OCI-M1 (cell line): ENCODE measurements around the gene ACSF2.
A peak's percentile ranks its signal among the peaks of the same experiment; 100 is the strongest.

Experiments used
- DNase-seq: peaks from one replicate; lab custom pipeline; 2025; lab: John Stamatoyannopoulos, UW

ACSF2 gene

DNA sequence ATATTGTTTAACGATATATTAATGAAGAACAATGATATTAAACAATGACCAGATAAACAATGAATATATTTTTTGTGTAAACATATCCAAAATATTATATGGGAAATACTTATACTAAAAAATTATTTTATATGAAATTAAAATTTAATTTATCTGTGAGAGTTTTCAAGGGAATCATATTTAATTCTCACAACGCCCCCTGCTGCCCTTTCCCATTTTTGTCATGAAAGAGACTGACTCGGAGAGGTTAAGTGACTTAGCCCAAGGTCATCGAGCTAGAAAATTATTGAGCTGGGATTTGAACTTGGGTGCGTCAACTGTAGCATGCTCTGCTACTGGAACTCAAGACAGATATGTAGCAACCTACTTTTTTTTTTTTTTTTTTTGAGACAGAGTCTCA lies 75.0 kb downstream of the ACSF2 start:
- DNase-seq: peak; percentile 56

DNA sequence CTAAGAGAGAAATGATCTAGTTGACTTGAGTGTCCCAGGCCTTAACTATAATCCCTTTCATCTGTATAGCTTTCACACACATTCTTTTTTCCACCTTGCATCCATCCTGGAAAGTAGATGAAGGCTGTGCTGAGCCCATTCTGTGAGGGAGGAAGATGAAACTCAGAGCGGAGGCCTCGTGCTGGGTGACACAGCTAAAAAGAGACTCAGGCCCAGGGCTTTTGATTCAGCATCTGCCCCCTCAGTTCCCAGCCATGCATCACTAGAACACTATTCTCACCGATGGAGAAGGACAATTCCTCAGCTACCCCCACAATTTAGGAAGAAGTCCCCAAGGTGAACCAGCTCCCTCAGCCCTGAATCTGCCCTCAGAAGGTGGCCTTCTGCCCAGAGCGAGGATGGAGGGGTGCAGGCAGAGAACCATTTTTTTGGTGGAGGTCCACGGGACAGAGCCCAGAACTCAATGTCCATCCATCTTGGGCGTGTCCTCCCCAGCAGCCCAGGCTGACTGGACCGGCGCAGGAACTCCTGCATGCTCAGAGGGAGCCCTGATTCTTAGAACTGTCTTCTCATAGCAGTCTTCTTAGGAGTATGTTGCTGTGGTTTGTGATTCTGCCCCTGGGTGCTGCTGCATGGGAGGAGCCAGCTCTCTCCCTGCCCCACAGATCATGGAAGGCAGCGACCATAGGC lies 76.4 kb downstream of the ACSF2 start:
- DNase-seq: no peak

- no peak for DNase-seq
These were observed 79.6 kb downstream of the ACSF2 start for GRCh38 chr17:50505591-50506130.

DNA sequence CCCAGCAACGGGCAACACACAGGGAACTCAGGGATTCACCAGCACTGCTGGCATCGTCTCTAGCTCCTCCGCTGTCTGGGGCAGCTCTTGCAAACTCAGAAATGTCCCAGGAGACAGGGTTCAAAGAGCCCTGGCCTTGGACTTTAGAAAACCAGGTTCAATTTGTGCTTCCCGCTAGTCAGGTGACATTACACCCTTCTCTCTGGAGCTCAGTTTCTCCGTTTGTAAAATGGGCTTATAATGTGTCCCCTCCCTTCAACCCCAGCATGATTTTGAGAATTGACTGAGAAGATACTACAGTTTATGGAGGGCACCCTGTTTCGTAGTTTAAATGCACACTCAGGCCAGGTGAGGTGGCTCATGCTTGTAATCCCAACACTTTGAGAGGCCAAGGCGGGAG lies 80.3 kb downstream of the ACSF2 start:
- no peak for DNase-seq

- no peak for DNase-seq
These were observed 82.0 kb downstream of the ACSF2 start, which contains the start of gene MYCBPAP for GRCh38 chr17:50507871-50508572. MYCBPAP (plus strand) TSS chr17:50508439; CDS start chr17:50508675, 236 bp downstream.

GRCh38 chr17:50508573-50509460 lies 82.8 kb downstream of the ACSF2 start:
- DNase-seq: no peak

GRCh38 chr17:50511058-50511457 lies 85.0 kb downstream of the ACSF2 start:
- peak; percentile 11 for DNase-seq

DNA sequence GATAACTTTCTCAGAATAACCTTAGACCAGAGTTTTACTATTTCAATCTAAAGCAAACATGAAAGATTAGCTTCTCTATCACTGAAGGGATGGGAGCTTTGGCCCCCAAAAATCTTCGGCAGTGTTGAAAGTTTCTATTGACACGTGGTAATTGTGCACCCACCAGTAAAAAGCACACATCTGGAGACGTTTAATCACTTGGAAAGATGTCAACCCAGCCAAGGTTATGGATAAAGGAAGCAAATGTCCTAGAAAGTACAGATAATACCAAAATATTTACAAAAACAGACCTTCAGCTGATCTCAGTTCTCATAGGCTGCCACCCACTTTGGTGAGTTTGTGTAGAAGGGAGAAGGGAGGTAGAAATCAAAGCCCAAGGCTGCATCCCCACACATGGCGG lies 87.5 kb downstream of the ACSF2 start:
- no peak for DNase-seq

GRCh38 chr17:50514388-50514787 lies 88.4 kb downstream of the ACSF2 start:
- DNase-seq: no peak

- no peak for DNase-seq
These were observed 89.1 kb downstream of the ACSF2 start for GRCh38 chr17:50514936-50515702.

DNA sequence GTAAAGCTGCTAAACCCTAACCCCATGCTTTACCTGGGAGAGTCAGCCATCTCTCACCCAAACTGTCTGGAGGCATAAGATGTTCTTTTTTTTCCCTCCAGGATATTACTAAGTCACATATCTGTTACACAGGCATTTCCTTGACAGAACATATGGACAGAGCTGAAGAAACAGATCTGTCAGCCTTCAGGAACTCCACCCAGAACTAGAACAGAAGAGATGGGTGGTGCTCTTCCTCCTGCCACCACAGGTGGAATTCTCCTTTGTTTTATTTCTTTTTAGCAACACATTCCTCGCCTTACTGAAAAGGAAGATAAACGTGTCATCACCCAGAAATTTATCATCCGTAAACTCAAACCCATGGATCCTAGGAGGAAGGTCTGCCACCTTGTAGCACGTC lies 91.0 kb downstream of the ACSF2 start:
- no peak for DNase-seq

GRCh38 chr17:50517504-50518383 lies 91.7 kb downstream of the ACSF2 start:
- DNase-seq: no peak

GRCh38 chr17:50518384-50519023 lies 92.5 kb downstream of the ACSF2 start:
- no peak for DNase-seq

GRCh38 chr17:50519141-50519834 lies 93.3 kb downstream of the ACSF2 start:
- DNase-seq: no peak

DNA sequence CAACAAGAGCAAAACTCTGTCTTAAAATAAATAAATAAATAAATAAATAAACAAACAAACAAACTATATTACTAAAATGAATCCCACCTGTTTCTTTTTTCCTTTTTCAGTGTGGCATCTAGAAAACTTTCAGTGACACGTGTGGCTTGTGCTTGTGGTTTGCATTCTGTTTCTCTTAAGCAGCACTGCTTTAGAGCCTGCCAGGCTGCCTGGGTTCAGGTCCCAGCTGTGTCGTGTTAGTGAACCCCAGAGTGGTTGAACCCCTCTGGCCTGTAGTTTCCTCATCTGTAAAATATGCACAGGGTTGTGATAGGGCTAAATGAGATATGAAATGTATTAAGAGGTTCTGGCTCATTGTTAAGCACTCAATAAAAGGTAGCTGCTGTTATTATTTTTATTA lies 94.5 kb downstream of the ACSF2 start:
- no peak for DNase-seq

DNA sequence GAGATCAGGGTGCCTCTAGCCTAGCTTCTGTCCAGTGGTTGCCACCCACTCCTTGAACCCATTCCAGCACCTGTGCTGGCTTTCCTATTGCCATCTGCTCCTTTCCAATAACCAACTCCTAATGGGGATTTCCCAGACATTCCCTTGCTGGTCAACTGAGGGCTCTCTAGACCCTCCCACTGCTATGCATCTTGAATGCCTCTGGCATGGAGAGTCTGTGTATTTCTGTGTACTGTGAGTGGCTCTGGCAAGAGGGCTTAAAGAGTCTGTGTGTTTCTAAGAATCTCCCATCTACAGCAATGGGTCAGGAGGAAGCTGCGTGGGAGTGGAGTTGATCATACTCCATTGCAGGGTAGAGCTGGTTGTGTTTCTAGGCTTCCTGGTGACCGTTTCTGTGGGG lies 95.5 kb downstream of the ACSF2 start:
- no peak for DNase-seq

- no peak for DNase-seq
These were observed 96.7 kb downstream of the ACSF2 start for GRCh38 chr17:50522766-50523165.

- DNase-seq: no peak
These were observed 97.2 kb downstream of the ACSF2 start for GRCh38 chr17:50523208-50523607.
